ENCODE measurements around the gene ATRIP.

ATRIP gene

DNA sequence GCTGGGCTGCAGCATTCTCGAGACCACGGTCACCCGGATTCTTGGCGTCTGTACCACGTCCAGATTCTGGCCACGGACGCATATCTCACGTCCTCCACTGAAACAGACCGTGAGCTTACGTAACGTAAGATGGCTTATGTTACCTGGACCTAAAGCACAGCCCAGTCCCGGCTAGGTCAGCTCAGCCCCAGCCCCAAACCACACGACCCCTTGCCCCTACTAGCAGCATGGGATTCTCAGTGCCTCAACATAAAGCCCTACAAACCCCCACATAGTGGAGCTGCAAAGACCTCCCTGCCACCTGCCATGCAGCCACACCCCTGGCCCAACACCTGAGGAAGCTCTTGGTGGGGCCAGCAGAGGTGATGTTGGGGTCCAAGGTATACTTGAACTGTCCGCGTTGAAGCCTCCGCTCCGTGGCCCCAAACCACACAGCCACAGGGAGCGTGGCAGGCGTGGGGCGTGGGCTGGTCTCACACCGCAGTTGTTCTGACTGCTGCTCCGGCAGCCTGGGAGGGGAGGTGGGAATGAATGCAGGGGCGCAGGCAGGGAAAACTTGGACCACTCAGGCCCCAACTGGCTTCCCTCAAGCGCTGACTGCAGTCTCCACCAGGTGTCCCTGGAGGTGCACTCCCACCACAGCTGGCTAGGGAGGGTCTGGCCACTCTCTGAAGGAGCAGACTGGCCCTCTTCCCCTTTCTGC is 31.1 kb upstream of the ATRIP start:
- TF ChIP-seq GATA2 (IDR thresholded peaks at IDR 0.05; ENCODE audit: low read depth, low read length) (no peak), GATA3 (IDR thresholded peaks at IDR 0.05; ENCODE audit: low read depth, low read length) (no peak)

DNA sequence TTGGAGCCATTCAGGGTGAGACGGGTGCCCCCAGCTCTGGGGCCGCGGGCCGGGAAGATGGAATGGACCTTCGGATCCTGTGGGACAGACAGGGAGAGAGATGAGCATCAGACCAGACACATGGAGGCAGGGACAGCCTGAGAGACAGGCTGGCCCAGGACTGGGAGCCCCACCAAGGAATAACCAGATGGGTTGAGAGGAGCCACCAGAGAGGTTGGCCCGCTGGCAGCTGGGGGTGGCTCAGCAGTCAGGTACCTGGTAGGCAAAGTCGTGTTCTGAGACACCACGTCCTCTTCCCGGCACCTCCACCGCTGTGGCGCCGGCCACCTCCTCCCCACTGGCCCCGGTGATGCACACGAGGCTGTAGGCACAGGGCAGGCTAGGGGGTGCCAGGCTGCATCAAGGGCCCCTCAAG is 30.4 kb upstream of the ATRIP start:
- no peak for TF ChIP-seq GATA2 (IDR thresholded peaks at IDR 0.05; ENCODE audit: low read depth, low read length)
- no peak for TF ChIP-seq GATA3 (IDR thresholded peaks at IDR 0.05; ENCODE audit: low read depth, low read length)

DNA sequence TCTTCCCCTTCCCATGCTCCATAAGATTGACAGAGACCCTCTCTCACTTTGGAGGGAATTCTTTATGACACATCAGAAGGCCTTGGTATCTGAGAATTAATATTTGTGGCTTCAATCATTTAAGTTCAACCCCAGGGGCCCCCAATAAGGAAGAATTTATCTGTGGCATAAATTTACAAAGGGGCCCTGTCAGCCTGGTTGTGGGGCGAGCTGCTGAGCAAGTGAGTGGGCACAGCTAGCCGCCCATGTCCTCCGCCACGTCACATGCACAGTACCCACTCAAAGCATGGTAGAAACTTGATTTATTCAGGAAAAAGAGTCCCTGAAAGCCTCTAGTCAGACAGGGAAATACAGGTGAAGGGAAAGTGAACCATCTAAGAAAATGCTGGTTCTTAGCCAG is 30.0 kb upstream of the ATRIP start:
- TF ChIP-seq GATA2 (IDR thresholded peaks at IDR 0.05; ENCODE audit: low read depth, low read length) (no peak), GATA3 (IDR thresholded peaks at IDR 0.05; ENCODE audit: low read depth, low read length) (no peak)

DNA sequence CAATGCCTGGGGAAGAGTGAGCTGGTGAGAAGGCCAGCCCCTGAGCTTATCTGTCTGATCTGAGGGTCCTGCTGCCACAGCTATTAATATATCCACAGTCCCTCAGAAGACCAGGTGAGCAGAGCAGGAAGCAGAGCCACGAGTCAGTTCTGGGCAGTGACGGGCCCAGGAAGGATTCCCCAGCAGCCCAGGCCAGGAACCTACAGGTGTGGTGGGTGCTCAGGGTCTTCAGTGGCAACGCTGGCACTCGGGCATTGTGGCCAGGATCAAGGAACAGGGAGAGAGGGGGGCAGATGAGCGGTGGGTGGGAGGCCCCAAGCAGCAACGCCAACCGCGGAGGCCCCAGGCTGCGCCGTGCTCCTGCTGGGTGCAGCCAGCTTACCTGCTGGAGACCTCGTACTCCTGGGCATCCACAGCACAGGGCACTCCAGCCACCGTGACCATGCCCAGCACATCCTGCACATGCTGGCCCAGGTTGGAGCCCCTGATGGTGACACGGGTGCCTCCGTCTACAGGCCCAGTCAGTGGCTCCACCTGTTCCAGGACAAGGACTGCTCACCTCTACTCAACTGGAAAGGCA is 28.9 kb upstream of the ATRIP start:
- TF ChIP-seq GATA3 (IDR thresholded peaks at IDR 0.05; ENCODE audit: low read depth, low read length) (no peak), GATA2 (IDR thresholded peaks at IDR 0.05; ENCODE audit: low read depth, low read length) (0 out of 2 replicates have a peak, but pooled peaks have one; percentile 15)

DNA sequence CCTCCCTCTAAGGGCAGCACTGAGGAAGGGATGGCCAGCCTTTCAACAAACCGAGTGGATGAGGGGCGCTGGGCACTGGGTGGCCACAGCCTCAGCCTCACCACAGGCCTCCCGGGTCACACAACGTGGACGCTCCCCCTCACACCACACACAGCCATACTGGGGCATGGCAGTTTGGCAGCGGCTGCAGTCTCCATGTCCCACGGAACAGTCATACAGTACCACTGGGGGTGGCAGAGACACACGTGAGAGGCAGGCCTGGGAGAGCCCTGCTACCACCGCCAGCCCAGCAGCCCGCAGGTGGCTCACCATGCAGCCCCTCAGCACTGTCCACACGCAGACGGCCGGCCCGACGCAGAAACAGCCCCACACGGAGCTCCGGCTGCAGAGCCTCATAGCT is 28.4 kb upstream of the ATRIP start:
- TF ChIP-seq GATA3 (IDR thresholded peaks at IDR 0.05; ENCODE audit: low read depth, low read length) (no peak), GATA2 (IDR thresholded peaks at IDR 0.05; ENCODE audit: low read depth, low read length) (no peak)

DNA sequence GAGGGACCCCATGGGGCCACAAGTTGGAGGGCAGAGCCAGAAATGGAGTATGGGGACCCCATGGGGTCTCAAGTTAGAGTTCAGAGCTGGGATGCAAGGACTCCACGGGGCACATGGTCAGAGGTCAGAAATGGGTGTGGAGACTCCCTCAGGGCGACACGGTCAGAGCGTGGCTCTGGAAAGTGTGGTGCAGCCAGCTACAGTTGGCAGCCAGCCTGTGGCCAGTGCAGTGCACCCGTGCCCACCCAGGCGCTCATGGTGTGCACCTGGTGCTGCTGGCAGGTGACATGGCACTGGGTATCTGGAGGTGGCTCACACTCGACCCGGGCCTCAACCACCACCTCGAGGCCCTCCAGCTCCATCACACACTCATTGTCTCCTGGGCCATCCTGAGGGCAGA is 27.9 kb upstream of the ATRIP start:
- TF ChIP-seq GATA3 (IDR thresholded peaks at IDR 0.05; ENCODE audit: low read depth, low read length) (no peak), GATA2 (IDR thresholded peaks at IDR 0.05; ENCODE audit: low read depth, low read length) (no peak)

DNA sequence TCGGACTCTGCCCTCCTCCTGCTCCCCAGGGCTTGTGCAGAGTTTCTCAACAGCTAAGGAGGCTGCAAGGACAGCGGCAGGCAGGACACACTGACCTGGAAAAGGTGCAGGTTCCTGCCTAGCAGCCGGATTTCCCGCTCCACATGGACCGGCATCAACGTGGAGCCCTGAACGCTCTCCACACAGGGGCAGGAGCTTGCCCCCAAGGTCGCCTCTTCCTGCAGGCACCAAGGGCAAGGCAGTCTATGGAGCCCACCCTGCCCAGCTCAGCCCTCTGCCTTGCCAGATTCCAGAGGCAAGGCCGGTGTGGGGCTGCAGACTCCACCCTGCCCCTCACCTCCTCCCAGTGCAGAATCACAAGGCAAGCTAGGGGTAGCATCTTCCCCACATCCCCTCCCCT is 27.4 kb upstream of the ATRIP start:
- TF ChIP-seq GATA3 (IDR thresholded peaks at IDR 0.05; ENCODE audit: low read depth, low read length) (no peak), GATA2 (IDR thresholded peaks at IDR 0.05; ENCODE audit: low read depth, low read length) (no peak)

DNA sequence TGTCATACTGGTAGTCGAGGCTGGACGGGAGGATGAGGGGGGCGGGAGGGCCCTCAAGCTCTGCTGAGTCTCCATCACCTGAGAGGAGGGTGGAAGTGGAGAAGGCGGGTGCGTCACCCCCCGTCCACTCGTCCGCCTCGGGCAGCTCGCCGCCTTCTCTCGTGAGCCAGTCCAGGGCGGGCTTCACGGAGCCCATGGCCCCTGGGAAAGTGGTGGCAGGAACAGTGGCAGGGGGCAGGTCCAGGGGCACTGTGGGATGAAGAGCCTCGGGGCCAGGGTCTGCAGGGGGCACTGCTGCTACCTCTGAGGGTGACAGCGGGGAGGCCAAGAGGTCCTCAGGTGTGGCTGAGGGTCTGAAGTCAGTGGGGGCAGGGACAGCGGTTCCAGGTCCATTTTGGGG is 26.9 kb upstream of the ATRIP start:
- TF ChIP-seq GATA2 (IDR thresholded peaks at IDR 0.05; ENCODE audit: low read depth, low read length): no peak
- TF ChIP-seq GATA3 (IDR thresholded peaks at IDR 0.05; ENCODE audit: low read depth, low read length): no peak

DNA sequence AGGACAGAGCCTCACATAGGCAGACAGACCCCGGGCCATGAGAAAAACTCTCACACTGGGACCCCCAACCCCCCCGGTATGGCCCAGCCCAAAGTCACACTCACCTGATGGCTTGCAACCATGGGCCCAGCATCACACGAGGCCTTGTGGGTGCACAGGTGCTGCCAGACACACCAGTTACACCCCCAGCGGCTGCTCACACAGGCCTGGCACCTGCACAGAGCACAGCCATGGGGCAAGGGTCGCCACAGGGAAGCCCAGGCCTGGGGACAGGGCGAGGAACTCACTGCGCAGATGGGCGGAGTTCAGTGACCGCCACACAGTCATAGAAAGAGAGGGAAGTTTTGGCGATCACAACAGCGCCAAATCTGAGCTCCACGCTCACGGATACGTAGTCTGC is 26.0 kb upstream of the ATRIP start:
- TF ChIP-seq GATA3 (IDR thresholded peaks at IDR 0.05; ENCODE audit: low read depth, low read length): no peak
- TF ChIP-seq GATA2 (IDR thresholded peaks at IDR 0.05; ENCODE audit: low read depth, low read length): no peak

DNA sequence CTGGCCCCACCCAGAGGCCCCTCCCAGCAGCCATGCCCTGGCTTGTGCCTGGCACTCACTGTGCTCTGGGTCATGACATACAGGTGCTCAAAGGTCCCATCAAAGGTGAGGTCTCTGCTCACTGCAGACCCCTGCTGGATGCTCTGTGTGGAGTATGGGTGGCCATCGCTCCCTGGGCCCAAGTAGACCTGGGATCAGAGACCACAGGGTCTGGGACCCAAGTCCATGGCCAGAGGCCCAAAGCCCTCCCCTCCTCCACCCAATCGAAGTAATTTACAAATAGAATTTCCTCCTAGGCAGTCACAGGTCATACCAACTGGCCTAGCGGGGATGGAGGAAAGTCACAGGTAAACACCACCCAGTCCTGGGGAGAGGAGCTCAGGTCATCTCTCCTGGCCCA is 24.3 kb upstream of the ATRIP start:
- TF ChIP-seq GATA2 (IDR thresholded peaks at IDR 0.05; ENCODE audit: low read depth, low read length) (no peak), GATA3 (IDR thresholded peaks at IDR 0.05; ENCODE audit: low read depth, low read length) (no peak)

DNA sequence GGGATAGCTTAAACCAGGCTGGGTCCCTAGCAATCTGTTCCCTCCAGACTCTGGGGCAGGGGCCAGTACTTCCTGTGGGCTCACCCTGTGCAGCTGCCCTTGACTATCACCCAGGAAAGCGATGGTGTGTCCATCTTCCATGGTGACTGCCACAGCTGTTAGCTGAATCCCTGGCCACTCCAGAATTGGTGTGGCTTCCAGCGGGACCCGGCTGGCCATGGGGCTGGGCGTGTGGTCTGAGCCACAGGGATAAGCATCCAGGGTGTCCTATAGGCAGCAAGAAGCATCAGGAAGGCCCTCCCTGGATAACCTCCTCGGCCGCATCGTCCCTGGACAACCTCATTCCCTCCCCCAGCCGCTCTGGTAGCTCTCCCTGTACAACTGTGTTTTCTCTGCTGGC is 23.9 kb upstream of the ATRIP start:
- TF ChIP-seq GATA2 (IDR thresholded peaks at IDR 0.05; ENCODE audit: low read depth, low read length) (no peak), GATA3 (IDR thresholded peaks at IDR 0.05; ENCODE audit: low read depth, low read length) (no peak)

DNA sequence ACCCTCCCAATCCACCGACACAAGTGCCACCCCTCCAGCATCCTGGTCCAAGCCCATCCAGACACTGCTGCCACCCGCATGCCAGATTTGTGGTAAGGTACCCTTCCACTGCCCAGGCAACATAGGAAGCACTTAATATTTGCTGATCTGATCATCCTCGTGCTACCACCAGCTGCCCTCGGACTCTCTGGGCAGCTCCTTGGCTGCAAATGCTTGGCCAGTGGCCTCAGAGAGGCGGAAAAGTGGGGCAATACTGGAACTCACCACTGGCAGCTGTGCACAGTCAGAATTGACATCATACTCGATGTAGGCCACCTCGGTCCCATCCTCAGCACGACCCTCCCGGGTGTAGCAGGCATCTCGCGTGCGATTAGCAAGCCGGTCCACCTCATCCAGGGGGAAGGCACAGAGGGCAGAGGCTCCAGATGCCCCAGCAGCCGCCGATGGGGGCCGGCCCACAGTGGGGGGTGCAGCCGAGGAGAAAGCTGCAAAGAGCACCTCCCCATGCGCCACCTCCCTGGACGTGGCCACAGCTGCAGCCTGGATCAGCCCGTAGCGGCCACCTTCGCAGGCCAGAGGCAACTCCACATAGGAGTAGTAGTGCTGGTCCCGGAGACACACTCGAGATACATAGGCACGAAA is 23.2 kb upstream of the ATRIP start:
- no peak for TF ChIP-seq GATA2 (IDR thresholded peaks at IDR 0.05; ENCODE audit: low read depth, low read length)
- no peak for TF ChIP-seq GATA3 (IDR thresholded peaks at IDR 0.05; ENCODE audit: low read depth, low read length)

DNA sequence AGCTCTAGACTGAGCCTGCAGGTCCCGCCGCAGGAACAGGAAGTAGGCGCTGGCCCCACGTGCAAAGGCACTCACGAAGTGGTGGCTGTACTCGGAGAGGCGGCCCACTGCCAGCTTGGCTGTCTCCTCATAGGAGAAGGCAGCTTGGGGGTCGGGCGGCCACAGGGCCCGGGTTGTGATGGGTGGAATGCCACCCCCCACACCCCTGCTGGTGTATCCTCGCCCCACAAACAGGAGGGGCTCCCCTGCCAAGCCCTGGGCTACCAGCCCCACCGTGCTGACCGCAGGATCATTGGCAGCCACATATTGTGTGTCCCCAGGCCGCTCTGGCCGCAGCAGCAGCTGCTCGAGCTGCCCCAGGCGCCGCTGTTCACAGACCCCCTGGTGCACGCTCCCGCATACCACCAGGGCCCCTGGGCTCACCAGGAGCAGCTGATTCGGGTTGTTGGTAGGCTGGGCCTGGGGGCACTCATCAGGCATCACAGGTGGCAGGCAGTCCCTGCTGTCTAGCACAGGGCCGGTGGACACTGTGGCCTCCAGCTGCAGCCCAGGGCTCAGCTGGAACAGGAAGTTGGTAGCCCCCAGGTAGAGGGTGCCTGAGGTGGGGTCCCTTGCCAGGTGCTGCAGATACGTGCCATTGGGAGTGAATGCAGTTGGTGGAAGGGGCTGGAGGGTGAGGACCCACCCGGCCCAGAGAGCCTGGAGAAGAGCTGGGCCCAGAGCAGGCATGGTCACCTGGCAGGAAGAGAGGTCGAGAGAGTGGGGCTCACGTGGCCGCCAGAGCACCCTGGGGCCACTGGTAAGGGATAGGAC is 22.4 kb upstream of the ATRIP start:
- TF ChIP-seq GATA3 (IDR thresholded peaks at IDR 0.05; ENCODE audit: low read depth, low read length): no peak
- no peak for TF ChIP-seq GATA2 (IDR thresholded peaks at IDR 0.05; ENCODE audit: low read depth, low read length)

DNA sequence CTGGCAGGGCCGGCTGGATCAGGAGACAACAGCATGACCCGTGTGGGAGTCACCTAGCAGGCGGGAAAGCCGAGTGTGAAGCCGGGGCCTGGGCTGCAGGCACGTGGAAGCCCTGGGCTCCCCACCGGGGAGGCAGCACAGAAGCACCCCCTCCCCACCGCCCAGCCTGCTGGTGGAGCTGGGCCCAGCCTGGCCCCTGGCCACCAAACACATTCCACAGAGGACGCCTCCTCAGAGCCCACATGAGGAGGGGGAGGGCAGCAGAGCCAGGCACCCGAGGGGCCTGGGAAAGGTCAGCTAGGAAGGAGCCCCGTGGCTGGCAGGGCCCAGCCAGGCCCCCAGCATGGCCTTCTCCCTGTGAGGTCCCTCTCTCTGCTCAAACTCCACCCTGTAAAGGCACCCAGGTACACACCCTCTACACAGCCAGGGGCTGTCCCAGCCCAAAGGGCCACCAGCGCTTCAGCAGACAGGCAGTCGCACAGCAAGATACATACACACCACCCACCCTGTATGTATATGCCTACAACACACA is 21.2 kb upstream of the ATRIP start:
- TF ChIP-seq GATA2 (IDR thresholded peaks at IDR 0.05; ENCODE audit: low read depth, low read length) (no peak), GATA3 (IDR thresholded peaks at IDR 0.05; ENCODE audit: low read depth, low read length) (no peak)
